Right lobe of liver (tissue), 6 donors: ENCODE results near the gene TPR. TPM values are rescaled to one million over a fixed set of nuclear protein-coding genes. Genes with fewer than 3 reads are reported as not detected.

Experiments
- ATAC-seq, 4 donors: fragments of 200-7000 bp; cut with Tn5 transposase; one replicate each; pipeline ENCODE4 v1.9.1; 2020; ENCODE audit warnings: mild to moderate bottlenecking in 4 of 4, moderate library complexity in 4 of 4
- DNase-seq, 3 donors: peaks; one replicate each; pipeline ENCODE4 v3.0.0-alpha.2; 2020
- H3K27ac ChIP-seq, 3 donors: fragments of 200-600 bp; one replicate each; pipeline ENCODE4 v1.8.0; 2022
- H3K27me3 ChIP-seq, 2 donors: fragments of 200-600 bp; one replicate each; pipeline ENCODE4 v1.8.0; 2022
- H3K36me3 ChIP-seq, 4 donors: fragments of 200-600 bp; sonication (generic) in 1 of 4; one replicate each; pipeline versions ENCODE4 v1.5.1 to v1.8.0; 2017 to 2022; ENCODE audit warnings: control low read depth in 1 of 4
- H3K4me1 ChIP-seq, 4 donors: fragments of 200-600 bp; sonication (generic) in 1 of 4; one replicate each; pipeline versions ENCODE4 v1.5.1 to v1.8.0; 2017 to 2022; ENCODE audit warnings: control low read depth in 1 of 4
- H3K4me3 ChIP-seq, 3 donors: fragments of 200-600 bp; one replicate each; pipeline ENCODE4 v1.8.0; 2022
- H3K9me3 ChIP-seq, 4 donors: fragments of 200-600 bp; sonication (generic) in 1 of 4; one replicate each; pipeline versions ENCODE4 v1.5.1 to v1.8.0; 2017 to 2022; ENCODE audit warnings: control low read depth in 1 of 4
- CTCF ChIP-seq, 4 donors: fragments of 200-600 bp in 3 of 4; fragments of 450-650 bp in 1 of 4; IDR thresholded peaks; one replicate each; pipeline versions ENCODE4 v1.5.1 to v1.8.0; 2016 to 2022; ENCODE audit warnings: antibody characterized with exemption in 4 of 4, mild to moderate bottlenecking in 2 of 4
- POLR2A ChIP-seq: fragments of 450-650 bp; IDR thresholded peaks from one replicate; pipeline ENCODE4 v1.6.1; 2017; ENCODE audit warnings: antibody characterized with exemption, mild to moderate bottlenecking
- WGBS: methylation state at CpG from one replicate; pipeline ENCODE4 v1.1.6; 2018; ENCODE audit warnings: low coverage, low lambda C conversion rate; ENCODE audit not compliant: insufficient coverage; ENCODE audit errors: missing lambda C conversion rate; 5-methylcytosine and 5-hydroxymethylcytosine counted together
- intact Hi-C, 2 donors: fragments of 100-400 bp; cut with DNase I; formaldehyde crosslinking; loops; one replicate each; pipeline versions ENCODE4 v1.11.2 to v1.14.1; 2022
- total RNA-seq, 6 experiments: library from RNA; depleted of rRNA in 2 of 6; stranded (reverse); fragments of >200 nt in 2 of 6; fragmentation: NEBNext Ultra II Directional in 3 of 6; extraction: Animal tissue kit (Norgen Biotek cat#: 25700) in 3 of 6; gene quantifications; one replicate each; pipeline versions ENCODE4 v1.1.0 to v1.2.4, GENCODE V29; 2016 to 2023
- donor health status: DM: no; HTN: yes; CAD: no.
- donor health status: DM: no; HTN: no; CAD: no.
- donor health status: DM: no; HTN: no; CAD: no.
- donor health status: DM: no; HTN: yes; CAD: no.
- donor health status: DM: no; HTN: yes; CAD: no.

The TPR gene
- total RNA-seq, 6 experiments from 2014 or later = 19.0 to 35.9 (median 31.8) TPM

DNA sequence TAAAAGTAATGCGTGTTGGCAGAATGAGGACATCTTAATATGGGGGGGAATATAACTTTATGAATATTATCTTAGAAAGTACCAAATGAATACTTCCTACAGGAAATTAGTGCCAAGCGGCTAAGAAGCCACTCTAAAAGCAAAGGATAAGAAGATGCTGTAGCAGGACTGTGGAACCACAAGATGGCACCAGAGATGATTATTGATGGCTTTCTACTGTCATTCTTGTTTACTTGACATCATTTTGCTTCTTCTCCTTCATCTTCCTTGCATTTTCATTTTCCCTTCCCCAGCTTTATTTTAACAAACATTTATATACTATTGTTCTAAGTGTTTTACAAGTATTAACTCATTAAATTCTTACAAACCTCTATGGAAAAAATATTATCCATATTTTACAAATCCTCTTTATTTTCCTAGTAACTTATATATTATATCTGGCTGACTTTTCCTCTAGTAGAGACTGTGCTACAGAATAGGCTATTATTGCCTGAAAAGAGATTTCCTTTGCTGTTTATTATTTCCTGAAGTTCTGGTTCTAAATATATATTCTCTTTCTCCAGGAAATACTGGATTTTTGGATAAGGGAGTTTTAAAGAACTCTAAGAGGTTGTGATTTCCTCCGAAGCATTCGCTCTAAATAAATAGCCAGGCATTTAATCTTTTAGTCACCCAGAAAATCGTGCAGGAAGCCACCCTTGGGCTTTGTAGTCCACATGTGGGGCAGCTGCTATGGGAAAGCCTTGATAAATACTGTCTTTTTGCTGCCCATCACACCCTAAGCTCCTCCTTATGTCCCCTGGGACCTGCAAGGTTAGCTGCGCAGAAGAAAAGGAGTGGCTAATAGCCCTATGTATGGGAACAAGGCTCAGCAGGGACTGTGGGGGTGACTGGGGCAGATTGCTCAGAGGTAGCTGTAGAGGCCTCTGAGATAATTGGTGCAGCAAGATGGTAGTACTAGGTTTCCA lies 69.8 kb downstream of the TPR start:
- Histone ChIP-seq H3K9me3 (no peaks in the 10 kb centered on the region), H3K36me3 (peaks cover 0 to 25% (median 9%) of the 10 kb centered on the region in 4 donors), H3K4me1 (peaks cover 0 to 15% (median 2%) of the 10 kb centered on the region in 4 donors), H3K4me3 (no peak overlapping the region), H3K27me3 (no peaks in the 10 kb centered on the region), H3K27ac (no peak overlapping the region)
- ATAC-seq (peak; percentile 53 to 70 (median 66)), DNase-seq (no peak)
- 54% methylated on average over 6 of the region's 6 CpGs for WGBS
- TF ChIP-seq CTCF (IDR thresholded peaks at IDR 0.05) = peak; percentile 32 to 68 (median 60)
- no peak for TF ChIP-seq POLR2A
- intact Hi-C loops = no loop called here

DNA sequence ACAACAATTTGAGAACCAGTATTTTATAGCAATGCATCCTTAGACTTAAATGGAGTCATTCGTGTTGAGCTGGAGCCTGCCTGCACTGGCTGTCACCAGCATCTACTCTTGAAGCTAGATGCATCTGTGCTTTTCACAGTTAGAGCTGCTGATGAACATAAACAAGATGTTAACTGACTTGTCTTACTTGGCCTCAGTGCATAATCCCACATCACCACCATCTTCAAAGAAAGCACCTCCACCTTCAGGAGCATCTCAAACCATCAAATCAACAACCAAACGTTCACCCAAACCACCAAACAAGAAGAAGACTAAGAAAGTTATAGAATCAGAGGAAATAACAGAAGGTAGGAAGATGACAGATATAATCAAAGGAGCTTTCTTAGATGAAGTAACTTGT lies 71.1 kb downstream of the TPR start:
- DNase-seq (no peak), ATAC-seq (no peak)
- Histone ChIP-seq H3K9me3 (no peaks in the 10 kb centered on the region), H3K27me3 (no peaks in the 10 kb centered on the region), H3K4me3 (no peak overlapping the region), H3K4me1 (peaks cover 0 to 28% (median 6%) of the 10 kb centered on the region in 4 donors), H3K36me3 (peaks cover 0 to 22% (median 5%) of the 10 kb centered on the region in 4 donors), H3K27ac (no peak overlapping the region)
- intact Hi-C loops = no loop called here
- WGBS = 73% methylated on average over 2 of the region's 2 CpGs
- TF ChIP-seq POLR2A = no peak
- TF ChIP-seq CTCF (IDR thresholded peaks at IDR 0.05) = no peak

GRCh38 chr1:186302381-186302920 lies 72.6 kb downstream of the TPR start:
- TF ChIP-seq CTCF (IDR thresholded peaks at IDR 0.05) = no peak
- no peak for TF ChIP-seq POLR2A
- Histone ChIP-seq H3K27ac (peak overlapping the region in 1 of 3 donors; percentile 33), H3K27me3 (no peaks in the 10 kb centered on the region), H3K4me3 (no peak overlapping the region), H3K9me3 (no peaks in the 10 kb centered on the region), H3K4me1 (peaks cover 0 to 37% (median 13%) of the 10 kb centered on the region in 4 donors), H3K36me3 (peaks cover 0 to 22% (median 5%) of the 10 kb centered on the region in 4 donors)
- WGBS = 13% methylated on average over 3 of the region's 3 CpGs
- ATAC-seq (peak in 3 of 4 donors; percentile 41 to 55 (median 41)), DNase-seq (no peak)
- intact Hi-C loops = no loop called here

GRCh38 chr1:186301448-186301847 lies 73.6 kb downstream of the TPR start:
- H3K27ac ChIP-seq = peak overlapping the region in 1 of 3 donors; percentile 33
- peaks cover 0 to 22% (median 5%) of the 10 kb centered on the region in 4 donors for H3K36me3 ChIP-seq
- DNase-seq (no peak), ATAC-seq (no peak)
- TF ChIP-seq POLR2A (no peak), CTCF (IDR thresholded peaks at IDR 0.05) (no peak)
- no peaks in the 10 kb centered on the region for H3K9me3 ChIP-seq
- intact Hi-C loops = no loop called here
- H3K4me3 ChIP-seq = no peak overlapping the region
- 85% methylated on average over 7 of the region's 7 CpGs for WGBS
- H3K4me1 ChIP-seq = peaks cover 0 to 37% (median 13%) of the 10 kb centered on the region in 4 donors
- no peaks in the 10 kb centered on the region for H3K27me3 ChIP-seq
